Measurements from ENCODE around the gene WDR49. TPM values are rescaled to one million over a fixed set of nuclear protein-coding genes. Genes with fewer than 3 reads are reported as not detected.
"Not testable (repeated sequence)": the region's sequence is repeated elsewhere in the genome, so short reads cannot be mapped to it uniquely, and the experiment has no call there.

The WDR49 gene
- total RNA-seq, 1 experiment from 2014 or later, result 0.35 TPM

- Histone ChIP-seq H3K4me3 (ENCODE audit: insufficient read depth, low read depth, low read length) (no peak overlapping the region), H3K36me3 (replicated peaks; ENCODE audit: control insufficient read depth, insufficient read depth, low read length) (no peaks in the 10 kb centered on the region)
- DNase-seq, result no peak
Observed at GRCh38 chr3:167656821-167657220, 3.1 kb upstream of the WDR49 start.

GRCh38 chr3:167653155-167653554, 587 bp downstream of the WDR49 start:
- DNase-seq, result no peak
- Histone ChIP-seq H3K27me3 (ENCODE audit: control insufficient read depth, insufficient read depth, low read length) (no peaks in the 10 kb centered on the region), H3K36me3 (replicated peaks; ENCODE audit: control insufficient read depth, insufficient read depth, low read length) (no peaks in the 10 kb centered on the region), H3K4me3 (ENCODE audit: insufficient read depth, low read depth, low read length) (no peak overlapping the region)

More at GRCh38 chr3:167656821-167657220, 3.1 kb upstream of the WDR49 start:
- no peaks in the 10 kb centered on the region for H3K27me3 ChIP-seq (ENCODE audit: control insufficient read depth, insufficient read depth, low read length)

GRCh38 chr3:167651826-167652225, 1.9 kb downstream of the WDR49 start:
- no peaks in the 10 kb centered on the region for H3K36me3 ChIP-seq (replicated peaks; ENCODE audit: control insufficient read depth, insufficient read depth, low read length)
- no peak overlapping the region for H3K4me3 ChIP-seq (ENCODE audit: insufficient read depth, low read depth, low read length)
- DNase-seq, result no peak
- no peaks in the 10 kb centered on the region for H3K27me3 ChIP-seq (ENCODE audit: control insufficient read depth, insufficient read depth, low read length)

GRCh38 chr3:167650459-167650858, 3.3 kb downstream of the WDR49 start:
- no peaks in the 10 kb centered on the region for H3K27me3 ChIP-seq (ENCODE audit: control insufficient read depth, insufficient read depth, low read length)
- no peak for DNase-seq
- no peaks in the 10 kb centered on the region for H3K36me3 ChIP-seq (replicated peaks; ENCODE audit: control insufficient read depth, insufficient read depth, low read length)
- H3K4me3 ChIP-seq (ENCODE audit: insufficient read depth, low read depth, low read length), result no peak overlapping the region

GRCh38 chr3:167649746-167650145, 4.0 kb downstream of the WDR49 start:
- no peak overlapping the region for H3K4me3 ChIP-seq (ENCODE audit: insufficient read depth, low read depth, low read length)
- no peaks in the 10 kb centered on the region for H3K27me3 ChIP-seq (ENCODE audit: control insufficient read depth, insufficient read depth, low read length)
- DNase-seq, result no peak
- H3K36me3 ChIP-seq (replicated peaks; ENCODE audit: control insufficient read depth, insufficient read depth, low read length), result no peaks in the 10 kb centered on the region

GRCh38 chr3:167644611-167645010, 9.1 kb downstream of the WDR49 start:
- H3K27me3 ChIP-seq (ENCODE audit: control insufficient read depth, insufficient read depth, low read length), result no peaks in the 10 kb centered on the region
- H3K36me3 ChIP-seq (replicated peaks; ENCODE audit: control insufficient read depth, insufficient read depth, low read length), result no peaks in the 10 kb centered on the region
- H3K4me3 ChIP-seq (ENCODE audit: insufficient read depth, low read depth, low read length), result no peak overlapping the region
- DNase-seq, result no peak

- Histone ChIP-seq H3K36me3 (replicated peaks; ENCODE audit: control insufficient read depth, insufficient read depth, low read length) (no peaks in the 10 kb centered on the region), H3K27me3 (ENCODE audit: control insufficient read depth, insufficient read depth, low read length) (no peaks in the 10 kb centered on the region), H3K4me3 (ENCODE audit: insufficient read depth, low read depth, low read length) (no peak overlapping the region)
- DNase-seq, result no peak
Observed at GRCh38 chr3:167631471-167631870, 22.3 kb downstream of the WDR49 start.

GRCh38 chr3:167626490-167626889, 27.3 kb downstream of the WDR49 start:
- Histone ChIP-seq H3K27me3 (ENCODE audit: control insufficient read depth, insufficient read depth, low read length) (no peaks in the 10 kb centered on the region), H3K4me3 (ENCODE audit: insufficient read depth, low read depth, low read length) (no peak overlapping the region), H3K36me3 (replicated peaks; ENCODE audit: control insufficient read depth, insufficient read depth, low read length) (no peaks in the 10 kb centered on the region)
- no peak for DNase-seq

- Histone ChIP-seq H3K36me3 (replicated peaks; ENCODE audit: control insufficient read depth, insufficient read depth, low read length) (no peaks in the 10 kb centered on the region), H3K27me3 (ENCODE audit: control insufficient read depth, insufficient read depth, low read length) (no peaks in the 10 kb centered on the region), H3K4me3 (ENCODE audit: insufficient read depth, low read depth, low read length) (no peak overlapping the region)
- DNase-seq, result no peak
Observed at GRCh38 chr3:167615030-167615429, 38.7 kb downstream of the WDR49 start.

- DNase-seq; H3K36me3 ChIP-seq (replicated peaks; ENCODE audit: control insufficient read depth, insufficient read depth, low read length): not testable (repeated sequence)
Observed at GRCh38 chr3:167614196-167614595, 39.5 kb downstream of the WDR49 start.

GRCh38 chr3:167611718-167612117, 42.0 kb downstream of the WDR49 start:
- no peaks in the 10 kb centered on the region for H3K27me3 ChIP-seq (ENCODE audit: control insufficient read depth, insufficient read depth, low read length)
- DNase-seq, result no peak
- H3K4me3 ChIP-seq (ENCODE audit: insufficient read depth, low read depth, low read length), result no peak overlapping the region
- no peaks in the 10 kb centered on the region for H3K36me3 ChIP-seq (replicated peaks; ENCODE audit: control insufficient read depth, insufficient read depth, low read length)

More at GRCh38 chr3:167614196-167614595, 39.5 kb downstream of the WDR49 start:
- H3K4me3 ChIP-seq (ENCODE audit: insufficient read depth, low read depth, low read length); H3K27me3 ChIP-seq (ENCODE audit: control insufficient read depth, insufficient read depth, low read length): not testable (repeated sequence)

- no peaks in the 10 kb centered on the region for H3K27me3 ChIP-seq (ENCODE audit: control insufficient read depth, insufficient read depth, low read length)
- H3K36me3 ChIP-seq (replicated peaks; ENCODE audit: control insufficient read depth, insufficient read depth, low read length), result no peaks in the 10 kb centered on the region
- no peak overlapping the region for H3K4me3 ChIP-seq (ENCODE audit: insufficient read depth, low read depth, low read length)
- DNase-seq, result no peak
Observed at GRCh38 chr3:167609156-167609555, 44.6 kb downstream of the WDR49 start.

- H3K4me3 ChIP-seq (ENCODE audit: insufficient read depth, low read depth, low read length), result no peak overlapping the region
- DNase-seq, result no peak
- H3K36me3 ChIP-seq (replicated peaks; ENCODE audit: control insufficient read depth, insufficient read depth, low read length), result no peaks in the 10 kb centered on the region
- no peaks in the 10 kb centered on the region for H3K27me3 ChIP-seq (ENCODE audit: control insufficient read depth, insufficient read depth, low read length)
Observed at GRCh38 chr3:167606836-167607235, 46.9 kb downstream of the WDR49 start.

- no peak overlapping the region for H3K4me3 ChIP-seq (ENCODE audit: insufficient read depth, low read depth, low read length)
- DNase-seq, result no peak
- no peaks in the 10 kb centered on the region for H3K36me3 ChIP-seq (replicated peaks; ENCODE audit: control insufficient read depth, insufficient read depth, low read length)
- H3K27me3 ChIP-seq (ENCODE audit: control insufficient read depth, insufficient read depth, low read length), result no peaks in the 10 kb centered on the region
Observed at GRCh38 chr3:167605871-167606270, 47.9 kb downstream of the WDR49 start.

- DNase-seq, result no peak
- no peaks in the 10 kb centered on the region for H3K27me3 ChIP-seq (ENCODE audit: control insufficient read depth, insufficient read depth, low read length)
- no peaks in the 10 kb centered on the region for H3K36me3 ChIP-seq (replicated peaks; ENCODE audit: control insufficient read depth, insufficient read depth, low read length)
- H3K4me3 ChIP-seq (ENCODE audit: insufficient read depth, low read depth, low read length), result no peak overlapping the region
Observed at GRCh38 chr3:167602041-167602440, 51.7 kb downstream of the WDR49 start.

- Histone ChIP-seq H3K27me3 (ENCODE audit: control insufficient read depth, insufficient read depth, low read length) (no peaks in the 10 kb centered on the region), H3K4me3 (ENCODE audit: insufficient read depth, low read depth, low read length) (no peak overlapping the region), H3K36me3 (replicated peaks; ENCODE audit: control insufficient read depth, insufficient read depth, low read length) (no peaks in the 10 kb centered on the region)
- no peak for DNase-seq
Observed at GRCh38 chr3:167587651-167588050, 66.1 kb downstream of the WDR49 start.

All from H7 (cell line).